Neural progenitor cell (in vitro differentiated cells): ENCODE data around the gene OR6K2.

Experiments used
- CTCF ChIP-seq: fragments of 200-600 bp; sonication (generic); IDR thresholded peaks from 2 replicates; pipeline ENCODE4 v1.5.1; 2017; ENCODE audit warnings: antibody characterized with exemption, mild to moderate bottlenecking
- EZH2 ChIP-seq: fragments of 200-600 bp; sonication (generic); IDR thresholded peaks from 2 replicates; pipeline ENCODE4 v1.6.1; 2017; ENCODE audit warnings: antibody characterized with exemption, mild to moderate bottlenecking, moderate library complexity

GRCh38 chr1:158730453-158730852, 30.0 kb upstream of the OR6K2 start:
- no peak for TF ChIP-seq CTCF
- no peak for TF ChIP-seq EZH2
